PC-9 (cell line): ENCODE measurements around the gene NBDY. TPM values are rescaled to one million over a fixed set of nuclear protein-coding genes. Genes with fewer than 3 reads are reported as not detected.
A peak's percentile ranks its signal among the peaks of the same experiment; 100 is the strongest.
"Not testable (repeated sequence)": the region's sequence is repeated elsewhere in the genome, so short reads cannot be mapped to it uniquely, and the experiment has no call there.

Experiments
- Bru-seq: library from RNA; stranded (reverse); fragments of 400-500 nt; gene quantifications from one replicate; lab custom pipeline; 2021; lab: Mats Ljungman, UMichigan
- BruChase-seq, 2 experiments: library from RNA; stranded (reverse); fragments of 400-500 nt; gene quantifications; one replicate each; lab custom pipeline; 2021; lab: Mats Ljungman, UMichigan
- BruUV-seq: library from RNA; stranded (reverse); fragments of 400-500 nt; replicated peaks from 2 replicates; lab custom pipeline; 2021; lab: Mats Ljungman, UMichigan
- CTCF ChIA-PET: fragments of 300-600 bp; sonication (Branson Sonifier 250); formaldehyde crosslinking; loops from one replicate; lab custom pipeline; 2022; ENCODE audit warnings: antibody characterized with exemption; lab: Charles Lee
- POLR2A ChIA-PET: fragments of 300-600 bp; sonication (Branson Sonifier 250); formaldehyde crosslinking; loops from one replicate; lab custom pipeline; 2022; ENCODE audit warnings: antibody characterized with exemption; ENCODE audit not compliant: unreplicated experiment; lab: Charles Lee
- DNase-seq, 2 experiments: peaks; one replicate each; pipeline versions ENCODE4 v3.0.0 to v3.0.0-alpha.2; 2015 to 2022; ENCODE audit warnings: mixed read lengths in 1 of 2
- H2AFZ ChIP-seq: fragments of 200-600 bp; sonication (generic); 2 replicates; pipeline ENCODE4 v1.8.1; 2017; ENCODE audit warnings: antibody characterized with exemption
- H3F3A ChIP-seq: fragments of 200-600 bp; sonication (generic); 2 replicates; pipeline ENCODE4 v1.8.1; 2017; ENCODE audit warnings: antibody characterized with exemption, mild to moderate bottlenecking, low read depth; ENCODE audit not compliant: insufficient read depth
- H3K27ac ChIP-seq: fragments of 200-600 bp; sonication (generic); 2 replicates; pipeline ENCODE4 v1.6.1; 2016; ENCODE audit warnings: mixed run types
- H3K27me3 ChIP-seq: fragments of 200-600 bp; sonication (generic); 2 replicates; pipeline ENCODE4 v1.6.1; 2016; ENCODE audit warnings: low read depth, mixed run types; ENCODE audit not compliant: insufficient read depth
- H3K36me3 ChIP-seq: fragments of 200-600 bp; sonication (generic); 2 replicates; pipeline ENCODE4 v1.6.1; 2016; ENCODE audit warnings: low read depth, mixed run types
- H3K4me1 ChIP-seq: fragments of 200-600 bp; sonication (generic); replicated peaks from 2 replicates; pipeline ENCODE4 v1.6.1; 2016; ENCODE audit warnings: mixed run types; ENCODE audit not compliant: insufficient read depth
- H3K4me2 ChIP-seq: fragments of 200-600 bp; sonication (generic); 2 replicates; pipeline ENCODE4 v1.6.1; 2017; ENCODE audit warnings: mixed run types
- H3K4me3 ChIP-seq: fragments of 200-600 bp; sonication (generic); 2 replicates; pipeline ENCODE4 v1.6.1; 2016; ENCODE audit warnings: mixed run types
- H3K79me2 ChIP-seq: fragments of 200-600 bp; sonication (generic); 2 replicates; pipeline ENCODE4 v1.6.1; 2017; ENCODE audit warnings: low read depth, mixed run types
- H3K9me2 ChIP-seq: fragments of 200-600 bp; sonication (generic); 2 replicates; pipeline ENCODE4 v1.8.1; 2017; ENCODE audit warnings: mild to moderate bottlenecking; ENCODE audit not compliant: insufficient read depth
- H3K9me3 ChIP-seq: fragments of 200-600 bp; sonication (generic); 2 replicates; pipeline ENCODE4 v1.8.1; 2016; ENCODE audit warnings: low read depth; ENCODE audit not compliant: insufficient read depth
- H4K20me1 ChIP-seq: fragments of 200-600 bp; sonication (generic); 2 replicates; pipeline ENCODE4 v1.8.1; 2017; ENCODE audit not compliant: insufficient read depth
- EZH2 ChIP-seq: fragments of 200-600 bp; sonication (generic); IDR thresholded peaks from 2 replicates; pipeline ENCODE4 v1.8.0; 2017; ENCODE audit warnings: antibody characterized with exemption, low read depth
- intact Hi-C: fragments of 100-400 bp; cut with micrococcal nuclease; formaldehyde crosslinking; loops from one replicate; pipeline ENCODE4 v1.10.0; 2022; ENCODE audit not compliant: unreplicated experiment
- long read RNA-seq: library from polyadenylated mRNA; stranded (forward); transcript quantifications from one replicate; pipeline ENCODE4 v2.0.0, GENCODE V29; 2022
- total RNA-seq: library from RNA; stranded (reverse); gene quantifications from 2 replicates; pipeline ENCODE4 v1.2.3, GENCODE V29; 2021
- TF ChIP-seq, protein P1 (sequence below): fragments of 200-600 bp; sonication (generic); conservative IDR thresholded peaks from 2 replicates; pipeline ENCODE4 v1.6.1; 2017; ENCODE audit warnings: mixed run types, antibody characterized with exemption, mild to moderate bottlenecking, moderate library complexity

The NBDY gene, protein sequence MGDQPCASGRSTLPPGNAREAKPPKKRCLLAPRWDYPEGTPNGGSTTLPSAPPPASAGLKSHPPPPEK
- total RNA-seq (76.6 and 99.3 TPM in 2 replicates), Bru-seq, nascent RNA (percentile 78 among the genes with signal in this experiment), BruChase-seq, experiment 1, labeled RNA remaining after a 2-hour chase (percentile 81 among the genes with signal in this experiment), BruChase-seq, experiment 2, labeled RNA remaining after a 6-hour chase (percentile 55 among the genes with signal in this experiment)
- long read RNA-seq, transcript NBDY-201 (3 exons, 1,529 nt) = major isoform, 182 of 245 reads
- long read RNA-seq, partial matches to known transcripts = 3 of 245 reads
- long read RNA-seq, other reads (novel, unspliced or antisense) = 56 of 245 reads

DNA sequence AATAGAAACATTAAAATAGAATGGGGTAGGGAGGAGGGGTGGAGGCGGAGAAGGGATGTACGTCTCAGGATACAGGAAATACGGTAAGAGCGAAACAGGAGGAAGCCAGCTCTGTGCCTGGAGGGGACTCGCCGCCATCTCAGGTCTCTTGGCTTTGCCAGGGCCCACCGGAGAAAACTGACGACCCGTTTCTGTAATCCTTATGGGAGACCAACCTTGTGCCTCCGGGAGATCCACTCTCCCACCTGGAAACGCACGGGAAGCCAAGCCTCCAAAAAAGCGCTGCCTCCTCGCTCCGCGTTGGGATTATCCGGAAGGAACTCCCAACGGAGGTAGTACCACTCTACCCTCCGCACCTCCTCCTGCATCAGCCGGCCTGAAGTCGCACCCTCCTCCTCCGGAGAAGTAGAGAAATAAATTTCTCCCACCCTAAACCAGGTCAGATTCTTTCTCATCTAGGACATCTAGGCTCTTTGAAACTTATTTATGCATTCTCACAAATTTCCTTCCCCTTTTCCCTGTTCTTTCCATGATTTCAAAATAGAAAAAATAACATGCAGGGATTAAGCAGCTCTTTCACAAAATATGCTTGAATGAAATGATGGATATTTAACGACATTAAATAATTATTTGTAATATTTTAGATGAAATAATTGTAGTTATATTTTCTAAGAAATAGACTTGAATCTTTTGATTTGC lies at the start of gene NBDY:
Gene NBDY, plus strand, starts transcription at position 92 of the 699 bp plus-strand sequence. Its CDS starts 111 bp downstream, at position 203.
- CTCF ChIA-PET = interaction anchor here (1.0 to 3.7 kb wide), 5 partner anchors 9 to 703 kb away, joined by 3 to 22 read pairs (median 4); no protein-coding TSS in a partner anchor
- H3F3A ChIP-seq = no peaks in the 10 kb centered on the region
- H2AFZ ChIP-seq = peak within 1 kb of the TSS; percentile 79; the same call in 1 of the 2 replicates
- H3K4me3 ChIP-seq = peak within 1 kb of the TSS; percentile 66
- no peaks in the 10 kb centered on the region for H3K27me3 ChIP-seq
- H4K20me1 ChIP-seq = 0 out of 2 replicates have a peak, but pooled peaks cover 2% of the 10 kb centered on the region
- no peaks in the 10 kb centered on the region for H3K36me3 ChIP-seq
- no peak for TF ChIP-seq EZH2
- TF ChIP-seq, protein P1, sequence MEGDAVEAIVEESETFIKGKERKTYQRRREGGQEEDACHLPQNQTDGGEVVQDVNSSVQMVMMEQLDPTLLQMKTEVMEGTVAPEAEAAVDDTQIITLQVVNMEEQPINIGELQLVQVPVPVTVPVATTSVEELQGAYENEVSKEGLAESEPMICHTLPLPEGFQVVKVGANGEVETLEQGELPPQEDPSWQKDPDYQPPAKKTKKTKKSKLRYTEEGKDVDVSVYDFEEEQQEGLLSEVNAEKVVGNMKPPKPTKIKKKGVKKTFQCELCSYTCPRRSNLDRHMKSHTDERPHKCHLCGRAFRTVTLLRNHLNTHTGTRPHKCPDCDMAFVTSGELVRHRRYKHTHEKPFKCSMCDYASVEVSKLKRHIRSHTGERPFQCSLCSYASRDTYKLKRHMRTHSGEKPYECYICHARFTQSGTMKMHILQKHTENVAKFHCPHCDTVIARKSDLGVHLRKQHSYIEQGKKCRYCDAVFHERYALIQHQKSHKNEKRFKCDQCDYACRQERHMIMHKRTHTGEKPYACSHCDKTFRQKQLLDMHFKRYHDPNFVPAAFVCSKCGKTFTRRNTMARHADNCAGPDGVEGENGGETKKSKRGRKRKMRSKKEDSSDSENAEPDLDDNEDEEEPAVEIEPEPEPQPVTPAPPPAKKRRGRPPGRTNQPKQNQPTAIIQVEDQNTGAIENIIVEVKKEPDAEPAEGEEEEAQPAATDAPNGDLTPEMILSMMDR = no peak
- no peaks in the 10 kb centered on the region for H3K9me3 ChIP-seq
- H3K4me1 ChIP-seq = no peaks in the 10 kb centered on the region
- H3K4me2 ChIP-seq = peak within 1 kb of the TSS; percentile 77
- POLR2A ChIA-PET = interaction anchor here (0.6 to 0.7 kb wide), 5 partner anchors 10 to 1729 kb away, joined by 3 to 9 read pairs (median 6); partner anchors contain the start of gene KLF8
- BruUV-seq = TSS peak; percentile 79
- no peaks in the 10 kb centered on the region for H3K9me2 ChIP-seq
- H3K27ac ChIP-seq = peak within 1 kb of the TSS; percentile 43; the same call in 1 of the 2 replicates
- peaks cover 28% of the 10 kb centered on the region for H3K79me2 ChIP-seq
- intact Hi-C loops = loop anchor here (1.0 to 10.0 kb wide), 6 partner anchors 167 to 1014 kb away; partner anchors contain the start of genes RRAGB and UBQLN2
- peak in 1 of 2 experiments; percentile 59 for DNase-seq

DNA sequence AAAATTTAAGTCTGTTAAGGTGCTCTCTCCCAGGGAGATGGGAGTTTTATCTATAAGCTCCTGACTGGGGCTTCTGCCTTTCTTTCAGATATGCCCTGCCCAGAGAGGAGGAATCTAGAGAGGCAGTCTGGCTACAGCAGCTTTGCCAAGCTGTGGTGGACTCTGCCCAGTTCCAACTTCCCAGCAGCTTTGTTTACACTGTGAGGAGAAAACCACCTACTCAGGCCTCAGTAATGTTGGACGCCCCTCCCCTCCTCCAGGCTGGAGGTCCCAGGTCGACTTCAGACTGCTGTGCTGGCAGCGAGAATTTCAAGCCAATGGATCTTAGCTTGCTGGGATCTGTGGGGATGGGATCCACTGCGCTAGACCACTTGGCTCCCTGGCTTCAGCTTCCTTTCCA lies 24.5 kb upstream of the NBDY start:
- H3K27me3 ChIP-seq, H3K9me2 ChIP-seq, H3K79me2 ChIP-seq, H4K20me1 ChIP-seq, H3K4me2 ChIP-seq, H3K9me3 ChIP-seq, H2AFZ ChIP-seq, H3K36me3 ChIP-seq, CTCF ChIA-PET, H3K27ac ChIP-seq, DNase-seq, intact Hi-C loops, POLR2A ChIA-PET, H3K4me3 ChIP-seq, BruUV-seq, H3F3A ChIP-seq, H3K4me1 ChIP-seq: not testable (repeated sequence)

DNA sequence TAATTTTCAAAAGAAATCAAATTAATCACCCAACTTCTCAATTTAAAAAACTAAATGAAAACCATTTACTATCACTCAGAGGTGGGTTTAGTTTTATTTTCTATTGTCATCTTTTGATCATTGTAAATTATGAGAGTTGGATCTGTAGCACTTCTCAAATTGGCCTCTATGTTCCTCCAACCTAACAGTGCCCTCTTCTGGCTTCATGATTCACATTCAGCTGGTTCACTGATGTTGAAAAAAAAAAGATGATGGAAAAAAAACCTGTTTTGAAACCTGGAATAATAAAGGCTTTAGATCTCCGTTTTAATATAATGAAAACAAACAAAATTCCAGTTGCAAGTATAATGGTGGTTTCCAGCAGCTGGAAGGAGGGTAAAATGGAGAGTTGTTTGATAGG lies 2.4 kb upstream of the NBDY start:
- no peak overlapping the region for H3K4me2 ChIP-seq
- ChIA-PET POLR2A (interaction anchor here (0.5 to 0.6 kb wide), 4 partner anchors 137 to 465 kb away, joined by 3 to 6 read pairs (median 4); partner anchors contain the start of gene SPIN2B), CTCF (interaction anchor here (0.9 to 3.7 kb wide), 4 partner anchors 8 to 444 kb away, joined by 3 to 22 read pairs (median 4); no protein-coding TSS in a partner anchor)
- no peak overlapping the region for H3K4me3 ChIP-seq
- intact Hi-C loops = loop anchor here (1.0 to 10.0 kb wide), 8 partner anchors 164 to 1012 kb away; partner anchors contain the start of genes KLF8, RRAGB and UBQLN2
- H3K79me2 ChIP-seq = peaks cover 15% of the 10 kb centered on the region
- H3K4me1 ChIP-seq = no peaks in the 10 kb centered on the region
- H3F3A ChIP-seq = no peaks in the 10 kb centered on the region
- no peak overlapping the region for H3K27ac ChIP-seq
- H3K27me3 ChIP-seq = no peaks in the 10 kb centered on the region
- H2AFZ ChIP-seq = no peak overlapping the region
- no TSS peak for BruUV-seq
- H3K9me2 ChIP-seq = no peaks in the 10 kb centered on the region
- no peak for TF ChIP-seq EZH2
- TF ChIP-seq, protein P1 = peak; percentile 66
- H3K36me3 ChIP-seq = no peaks in the 10 kb centered on the region
- peak; percentile 29 to 44 for DNase-seq
- no peaks in the 10 kb centered on the region for H4K20me1 ChIP-seq
- no peaks in the 10 kb centered on the region for H3K9me3 ChIP-seq
